Astrocyte (in vitro differentiated cells and primary cell): ENCODE results near the gene CNTN5.

Source experiments
- EZH2 ChIP-seq: IDR thresholded peaks from 2 replicates; pipeline ENCODE4 v1.6.1; 2012; ENCODE audit warnings: mild to moderate bottlenecking, low read length, inconsistent platforms; ENCODE audit not compliant: insufficient read depth
- TF ChIP-seq, protein P1 (sequence below): IDR thresholded peaks from 2 replicates; pipeline ENCODE4 v1.5.1; 2011; ENCODE audit warnings: low read depth, mild to moderate bottlenecking, inconsistent platforms, low read length, moderate library complexity; ENCODE audit not compliant: insufficient read depth

DNA sequence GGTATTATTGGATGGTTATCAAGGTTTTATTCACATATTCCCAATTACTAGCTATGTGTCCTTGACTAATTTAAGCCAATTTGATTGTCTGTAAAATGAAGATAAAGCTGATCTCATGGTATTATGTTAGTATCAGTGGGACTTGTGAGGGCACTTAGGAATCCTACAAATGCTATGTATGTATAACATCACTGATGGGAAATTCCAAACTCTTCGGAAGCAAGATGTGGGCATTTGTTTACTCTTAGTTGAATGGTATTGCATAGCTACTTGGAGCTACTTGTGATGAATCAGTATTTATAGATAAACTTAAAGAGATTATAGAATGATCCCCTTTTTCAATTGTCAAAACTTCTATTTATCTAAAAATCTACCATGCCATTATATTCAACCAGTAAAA is 239.9 kb downstream of the CNTN5 start:
- TF ChIP-seq, protein P1, sequence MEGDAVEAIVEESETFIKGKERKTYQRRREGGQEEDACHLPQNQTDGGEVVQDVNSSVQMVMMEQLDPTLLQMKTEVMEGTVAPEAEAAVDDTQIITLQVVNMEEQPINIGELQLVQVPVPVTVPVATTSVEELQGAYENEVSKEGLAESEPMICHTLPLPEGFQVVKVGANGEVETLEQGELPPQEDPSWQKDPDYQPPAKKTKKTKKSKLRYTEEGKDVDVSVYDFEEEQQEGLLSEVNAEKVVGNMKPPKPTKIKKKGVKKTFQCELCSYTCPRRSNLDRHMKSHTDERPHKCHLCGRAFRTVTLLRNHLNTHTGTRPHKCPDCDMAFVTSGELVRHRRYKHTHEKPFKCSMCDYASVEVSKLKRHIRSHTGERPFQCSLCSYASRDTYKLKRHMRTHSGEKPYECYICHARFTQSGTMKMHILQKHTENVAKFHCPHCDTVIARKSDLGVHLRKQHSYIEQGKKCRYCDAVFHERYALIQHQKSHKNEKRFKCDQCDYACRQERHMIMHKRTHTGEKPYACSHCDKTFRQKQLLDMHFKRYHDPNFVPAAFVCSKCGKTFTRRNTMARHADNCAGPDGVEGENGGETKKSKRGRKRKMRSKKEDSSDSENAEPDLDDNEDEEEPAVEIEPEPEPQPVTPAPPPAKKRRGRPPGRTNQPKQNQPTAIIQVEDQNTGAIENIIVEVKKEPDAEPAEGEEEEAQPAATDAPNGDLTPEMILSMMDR = no peak
- TF ChIP-seq EZH2 = no peak
